Measurements from ENCODE around the gene SURF4.

SURF4 gene

DNA sequence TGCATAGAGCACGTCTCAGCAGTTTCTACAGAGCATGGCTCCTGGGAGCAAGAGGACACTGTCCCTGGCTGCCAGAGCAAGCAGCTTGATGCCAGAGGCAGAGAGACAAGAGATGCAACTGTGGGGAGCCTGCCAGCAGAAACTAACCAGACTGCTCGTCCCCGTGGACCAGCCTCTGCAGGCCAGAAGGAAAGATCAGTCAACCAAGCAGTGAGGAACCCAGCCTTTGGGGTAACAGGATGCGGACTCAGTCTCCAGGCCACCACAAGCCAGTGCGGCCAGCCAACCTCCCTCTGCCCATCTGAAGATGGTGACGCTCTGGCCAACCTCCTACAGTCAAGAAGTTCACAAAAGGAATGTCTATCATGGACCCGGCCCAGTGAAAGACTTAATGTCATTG is 3.7 kb downstream of the SURF4 start:
- DNase-seq = no peak

DNA sequence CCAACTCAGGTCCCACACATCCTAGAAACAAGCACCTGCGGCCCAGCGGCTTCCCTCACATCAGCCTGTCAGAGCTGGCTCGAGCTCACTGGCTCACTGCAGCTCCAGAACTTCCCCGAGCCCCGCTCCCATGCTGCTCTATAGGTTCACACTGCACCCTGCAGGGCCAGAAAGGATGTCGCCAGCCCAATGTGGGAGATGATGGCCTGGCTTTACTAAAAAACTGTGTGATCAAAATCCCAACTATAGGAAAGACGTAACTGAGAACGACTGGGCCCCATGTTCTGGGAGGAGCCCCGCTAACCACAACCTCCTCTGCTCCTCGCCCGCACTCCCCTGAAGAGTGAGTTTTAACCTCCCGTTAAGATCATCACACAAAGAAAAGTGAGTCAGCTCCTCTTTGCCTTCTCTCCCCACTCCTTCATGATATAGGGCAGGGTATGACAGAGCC is 4.6 kb downstream of the SURF4 start:
- DNase-seq = no peak

DNA sequence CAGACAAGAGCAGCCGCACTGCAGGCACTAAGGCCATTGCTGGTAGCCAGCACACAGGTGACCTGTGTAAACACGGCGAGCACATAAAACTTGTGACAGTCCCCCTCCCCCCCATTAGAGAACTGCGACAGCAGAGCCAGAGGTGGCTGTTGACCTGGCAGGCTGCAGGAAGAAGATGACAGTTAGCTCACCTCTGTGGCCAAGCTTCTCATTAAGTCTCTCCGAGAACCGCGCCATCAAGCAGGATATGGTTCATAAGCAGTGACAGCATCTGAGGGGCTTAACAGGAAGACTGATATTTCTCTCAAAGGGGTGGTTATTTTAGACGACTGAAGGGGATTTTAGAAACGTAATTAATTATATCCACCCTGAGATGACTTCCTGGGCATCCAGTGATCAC is 5.2 kb downstream of the SURF4 start:
- DNase-seq = no peak

DNA sequence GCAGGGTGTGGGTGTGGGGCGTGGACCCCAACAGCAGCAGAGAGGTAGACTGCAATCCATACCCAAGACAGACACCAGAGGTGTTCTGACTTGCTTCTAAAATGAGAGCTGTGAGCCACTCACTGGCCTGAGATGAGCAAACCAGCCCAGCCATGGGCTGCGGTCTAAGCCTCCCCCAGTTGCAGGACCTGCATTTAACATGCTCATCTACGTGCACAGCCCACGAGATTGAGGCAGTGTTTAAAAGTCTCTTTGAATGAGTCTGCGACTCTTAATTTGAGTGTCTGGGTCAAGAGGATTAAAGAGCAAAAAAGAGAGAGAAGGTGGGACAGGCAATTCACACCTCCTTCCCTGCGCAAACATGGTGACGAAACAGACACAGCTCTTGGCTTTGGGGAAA is 5.9 kb downstream of the SURF4 start:
- DNase-seq = no peak

DNA sequence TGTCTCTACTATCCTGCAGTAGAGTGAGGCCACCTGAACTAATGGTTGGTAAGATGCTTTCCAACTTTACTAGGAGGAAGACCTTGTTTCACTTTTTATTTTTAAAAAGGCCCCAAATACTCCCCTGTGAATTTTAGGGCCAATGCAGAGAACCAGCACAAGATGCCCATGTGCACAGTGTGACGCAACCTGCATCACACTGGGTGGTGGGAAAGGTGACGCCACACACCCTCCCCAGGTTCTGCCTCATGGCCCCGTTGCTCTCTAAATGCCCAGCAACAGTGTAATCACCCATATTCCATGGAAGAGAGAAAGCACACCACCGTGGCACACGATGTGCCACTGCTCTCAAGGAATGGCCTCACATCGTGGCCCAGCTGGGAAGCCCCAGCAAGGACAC is 6.4 kb downstream of the SURF4 start:
- no peak for DNase-seq

DNA sequence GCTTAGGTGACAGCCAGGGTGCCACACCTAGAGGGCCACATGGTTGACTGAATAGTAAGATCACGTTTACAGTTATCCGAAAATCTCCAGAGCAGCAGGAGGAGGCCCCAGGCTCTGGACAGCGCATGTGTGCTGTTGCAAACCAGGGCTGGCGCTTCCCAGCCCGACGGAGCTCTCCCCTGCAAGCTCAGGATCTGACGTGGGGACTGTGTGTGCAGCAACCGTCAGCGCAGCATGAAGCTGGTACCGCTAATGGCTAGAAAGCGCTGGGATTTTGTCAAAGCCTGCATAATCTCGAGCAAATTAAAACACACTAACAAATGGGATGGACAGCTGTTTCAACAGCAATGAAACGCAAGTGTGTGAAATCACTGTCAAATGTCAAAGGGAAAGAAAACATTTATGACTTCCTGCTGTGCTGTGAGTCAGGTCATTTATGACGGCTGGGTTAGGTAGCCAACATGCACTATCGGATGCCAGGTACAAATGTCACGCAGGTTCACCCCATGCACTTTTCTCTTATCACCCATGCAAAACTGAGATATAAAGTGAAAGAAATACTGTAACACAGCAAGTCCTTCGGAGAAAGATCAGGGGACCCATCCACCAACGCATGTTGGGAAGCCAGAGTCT is 7.5 kb downstream of the SURF4 start:
- no peak for DNase-seq

DNA sequence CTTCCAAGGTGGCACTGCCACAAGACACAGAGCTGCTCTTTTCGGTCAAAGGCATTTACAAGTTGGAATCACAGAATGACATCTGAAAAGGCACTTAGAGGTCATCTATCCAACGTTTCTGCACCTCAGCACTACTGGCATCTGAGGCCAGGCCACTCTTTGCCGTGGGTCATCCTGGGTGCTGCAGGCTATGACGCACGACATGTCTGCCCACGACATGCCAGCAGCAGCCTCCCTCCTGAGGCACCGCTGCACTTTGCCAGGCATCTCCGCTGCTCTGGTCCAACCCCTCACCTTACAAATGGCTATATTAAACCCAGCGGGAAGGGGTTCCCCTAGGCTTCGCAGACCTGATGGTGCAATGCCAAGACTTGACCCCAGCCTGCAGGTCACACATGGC is 8.1 kb downstream of the SURF4 start:
- DNase-seq = no peak

DNA sequence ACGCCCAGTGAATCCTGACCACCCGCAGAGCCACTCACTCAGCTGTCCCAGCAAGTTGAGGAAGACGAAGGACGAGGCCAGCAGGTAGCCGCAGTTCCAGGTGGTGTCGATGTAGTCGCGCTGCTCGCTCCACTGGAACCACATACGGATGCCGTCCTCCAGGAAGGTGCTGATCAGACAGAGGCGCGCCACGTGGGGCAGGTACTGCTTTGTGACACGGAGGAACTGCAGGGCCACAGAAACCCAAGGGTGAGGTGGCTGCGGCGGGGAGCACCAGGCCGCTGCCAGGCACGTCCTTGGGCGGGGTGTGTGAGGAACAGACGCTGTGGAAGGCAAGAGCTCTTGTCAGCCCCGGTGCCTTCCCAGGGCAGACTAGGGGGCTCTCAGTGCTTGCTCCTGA is 8.6 kb downstream of the SURF4 start:
- DNase-seq = no peak

DNA sequence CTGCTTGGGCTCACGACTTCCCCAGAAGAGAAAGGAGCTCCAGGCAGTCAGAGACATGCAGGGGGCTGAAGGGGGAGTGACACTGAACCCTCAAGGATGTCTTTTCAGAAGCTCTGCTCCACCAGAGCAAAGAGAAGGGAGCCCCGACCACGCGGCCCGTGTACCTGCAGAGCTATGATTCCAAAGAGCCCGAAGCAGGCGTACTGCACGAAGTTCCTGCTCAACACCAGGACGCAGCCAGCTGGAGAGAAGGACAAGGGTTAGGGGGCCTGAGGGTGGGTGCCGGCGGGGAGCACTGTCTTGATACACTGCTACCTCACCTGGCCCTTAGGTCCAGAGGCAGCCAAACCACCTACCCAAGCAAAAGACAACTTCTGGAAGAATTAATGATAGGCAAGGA is 9.4 kb downstream of the SURF4 start:
- DNase-seq = no peak

DNA sequence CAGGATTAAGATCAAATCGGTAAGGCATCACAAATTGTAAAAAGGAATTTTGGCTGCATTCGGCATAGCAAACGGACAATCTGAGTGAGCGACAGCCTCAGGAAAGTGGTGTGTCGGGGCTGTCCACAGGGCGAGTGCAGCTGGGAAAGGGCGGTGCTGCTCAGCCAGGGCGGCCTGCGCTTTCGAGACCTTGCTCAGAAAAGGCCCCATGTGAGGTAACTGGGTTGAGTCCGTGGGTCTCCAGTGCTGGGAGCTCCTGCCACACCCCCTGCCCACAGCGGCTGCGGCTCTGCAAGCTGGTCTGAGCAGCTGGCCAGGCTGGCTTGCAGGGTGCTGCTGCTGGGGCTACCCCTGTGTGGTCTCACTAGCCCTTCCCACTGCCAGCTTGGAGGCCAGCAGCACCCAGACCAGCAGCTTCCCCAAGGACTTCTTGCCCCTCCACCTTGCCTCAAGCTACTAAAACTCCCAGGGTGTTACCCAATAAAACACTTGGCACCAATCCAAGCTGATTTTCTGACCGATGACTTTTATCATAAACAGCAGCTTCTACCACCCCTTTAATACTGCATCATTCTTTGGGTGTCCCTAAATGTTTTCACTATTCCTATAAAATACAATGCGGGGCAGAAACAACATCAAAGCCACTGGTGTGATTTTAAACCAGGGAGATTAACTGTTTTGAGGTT is 13.4 kb downstream of the SURF4 start:
- no peak for DNase-seq

DNA sequence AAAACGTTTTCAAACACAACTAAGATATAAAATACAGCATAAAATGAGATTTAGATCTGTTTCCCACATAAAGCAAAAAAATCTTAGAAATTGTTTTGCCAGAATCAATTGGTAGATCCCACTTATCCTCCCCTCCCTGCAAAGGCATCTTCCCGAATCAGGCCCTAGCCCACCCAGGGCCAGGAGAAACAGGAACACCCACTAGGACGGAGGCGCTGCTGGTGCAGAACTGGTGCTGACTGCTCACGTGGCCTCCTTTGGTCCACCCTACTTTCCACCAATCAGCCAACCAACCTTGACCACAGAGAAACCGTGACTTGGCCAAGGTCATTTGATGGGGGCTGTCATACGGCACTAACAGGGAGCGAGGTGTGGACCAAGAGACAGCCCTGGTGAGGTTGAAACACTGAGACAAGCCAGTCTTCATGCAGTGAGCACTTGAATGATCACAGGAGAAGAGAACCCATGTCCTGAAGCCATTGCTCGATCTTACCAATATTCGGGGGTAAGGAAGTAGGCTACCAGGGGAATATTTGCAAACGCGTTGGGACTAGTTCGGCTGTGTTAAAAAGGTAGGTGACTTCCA is 14.3 kb downstream of the SURF4 start:
- no peak for DNase-seq

DNA sequence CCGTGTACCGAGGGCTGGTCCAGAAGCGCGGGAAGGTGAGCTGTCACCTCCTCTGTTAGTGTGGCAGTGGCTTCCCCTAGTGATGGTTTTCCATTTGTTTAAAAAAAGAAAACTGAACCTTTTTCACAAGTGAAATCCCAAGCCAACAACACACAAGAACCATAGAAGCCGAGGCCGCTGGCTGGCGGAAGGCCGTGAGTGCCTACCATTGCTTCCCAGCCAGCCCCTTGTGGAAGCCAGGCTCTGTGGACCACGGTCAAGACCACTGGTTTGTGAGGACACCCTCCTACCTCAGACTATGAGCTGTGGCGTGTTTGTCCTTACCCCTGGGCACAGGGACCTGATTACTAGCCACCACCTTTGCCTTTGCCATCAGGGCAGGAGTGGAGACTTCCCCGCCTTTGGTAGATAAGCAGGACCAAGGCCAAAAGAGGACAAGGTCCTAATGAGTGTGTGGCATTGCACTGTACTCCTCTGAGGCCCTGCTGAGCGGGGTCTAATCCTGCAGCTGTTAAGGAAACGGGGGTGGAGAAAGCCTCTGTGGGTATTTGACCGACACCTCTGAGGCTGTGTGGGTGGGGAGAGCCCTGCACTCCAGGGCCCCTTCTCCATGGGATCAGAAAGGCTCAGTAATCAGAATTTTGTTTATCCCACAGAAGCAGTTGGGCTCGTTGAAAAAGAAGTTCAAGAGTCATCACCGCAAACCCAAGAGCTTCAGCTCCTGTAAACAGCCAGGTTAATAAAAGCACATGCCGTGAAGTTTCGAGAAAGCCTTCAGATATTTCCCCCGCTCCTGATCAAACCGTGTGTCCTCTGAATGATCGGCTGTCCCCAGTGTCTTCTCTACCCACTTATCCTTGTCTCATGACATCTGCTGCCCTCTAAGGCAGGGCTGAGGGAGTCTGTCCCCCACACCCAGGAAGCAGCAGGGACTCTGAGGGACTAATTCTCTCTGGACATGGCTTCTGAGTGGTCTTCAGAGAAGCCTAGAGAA is 15.2 kb downstream of the SURF4 start:
- no peak for DNase-seq

DNA sequence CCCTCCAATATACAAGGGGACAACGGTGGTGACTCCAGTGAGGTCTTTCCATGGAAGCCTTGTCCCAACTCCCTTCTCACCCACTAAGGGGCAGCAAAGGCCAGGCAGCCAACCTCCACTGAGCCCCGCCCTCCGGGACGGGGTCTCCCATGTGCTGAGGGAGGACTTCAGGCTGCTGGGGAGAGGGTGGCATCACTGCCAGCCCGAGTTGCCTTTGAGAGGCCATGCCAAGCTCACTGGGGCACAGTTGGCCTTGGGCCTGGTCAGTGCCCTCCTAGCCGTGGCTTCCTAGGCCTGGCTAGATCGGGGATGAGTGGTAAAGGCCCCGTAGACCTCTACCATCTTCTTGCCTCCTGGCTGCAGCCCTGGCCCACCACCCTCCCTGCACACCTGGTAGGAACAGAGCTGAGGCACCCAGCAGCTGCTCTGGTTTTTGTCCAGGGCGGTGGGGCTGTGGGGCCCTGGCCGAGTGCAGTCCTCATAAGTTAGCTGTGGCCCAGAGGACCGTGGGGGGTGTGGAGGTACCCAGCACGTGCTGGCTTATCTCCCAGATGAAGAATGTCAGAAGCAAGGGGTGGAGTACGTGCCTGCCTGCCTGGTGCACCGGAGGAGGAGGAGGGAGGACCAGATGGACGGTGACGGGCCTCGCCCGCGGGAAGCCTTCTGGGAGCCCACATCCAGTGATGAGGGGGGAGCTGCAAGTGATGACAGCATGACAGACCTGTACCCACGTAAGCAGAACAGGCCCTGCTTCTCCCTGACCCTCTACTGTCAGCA is 16.3 kb downstream of the SURF4 start:
- peak; percentile 17 for DNase-seq

DNA sequence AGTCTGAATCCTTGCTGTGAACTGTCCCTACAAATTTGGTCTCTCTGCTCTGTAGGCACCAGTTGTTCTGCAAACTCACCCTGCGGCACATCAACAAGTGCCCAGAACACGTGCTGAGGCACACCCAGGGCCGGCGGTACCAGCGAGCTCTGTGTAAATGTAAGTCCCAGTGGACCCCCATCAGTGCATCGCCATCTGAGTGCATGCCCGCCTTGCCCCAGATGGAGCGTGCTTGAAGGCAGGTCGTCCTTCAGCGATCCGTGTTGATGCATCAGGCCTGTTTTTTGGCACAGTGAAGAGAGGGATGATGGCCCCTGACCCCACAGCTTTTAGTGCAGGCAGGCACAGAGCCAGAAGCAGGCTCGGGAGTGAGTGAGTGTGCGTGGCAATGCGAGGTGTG is 18.2 kb downstream of the SURF4 start:
- DNase-seq = no peak

DNA sequence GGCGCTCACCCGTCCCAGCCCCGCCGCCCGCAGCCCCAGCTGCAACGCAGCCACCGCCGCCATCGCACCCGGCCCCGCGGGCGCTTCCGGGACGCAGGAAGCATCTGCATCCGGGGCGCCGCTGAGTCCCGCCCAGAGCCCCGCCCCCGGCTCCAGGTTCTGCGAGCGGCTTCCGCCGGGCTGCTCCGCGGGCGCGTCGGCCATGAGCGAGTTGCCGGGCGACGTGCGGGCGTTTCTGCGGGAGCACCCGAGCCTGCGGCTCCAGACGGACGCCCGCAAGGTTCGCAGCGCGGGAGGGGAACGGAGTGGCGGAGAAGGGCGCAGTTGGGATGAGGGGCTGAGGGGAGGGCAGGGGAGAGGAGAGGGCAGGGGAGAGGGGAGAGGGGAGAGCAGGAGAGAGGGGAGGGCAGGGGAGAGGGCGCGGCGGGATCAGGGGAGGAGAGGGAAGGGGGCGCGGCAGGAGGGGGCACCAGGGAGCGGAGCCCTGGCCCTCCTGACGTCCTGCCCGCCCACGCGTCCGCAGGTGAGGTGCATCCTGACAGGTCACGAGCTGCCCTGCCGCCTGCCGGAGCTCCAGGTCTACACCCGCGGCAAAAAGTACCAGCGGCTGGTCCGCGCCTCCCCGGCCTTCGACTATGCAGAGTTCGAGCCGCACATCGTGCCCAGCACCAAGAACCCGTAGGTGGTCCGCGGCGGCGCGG is 19.3 kb downstream of the SURF4 start, which contains the start of the genes SURF1 and SURF2:
Gene SURF1 (minus strand): TSS at position 97 of the 701 bp plus-strand sequence. CDS start 34 bp downstream, at position 63.
Gene SURF2 (plus strand): TSS at position 160 of the 701 bp plus-strand sequence. CDS start 43 bp downstream, at position 203.
- DNase-seq = peak; percentile 76 to 80

DNA sequence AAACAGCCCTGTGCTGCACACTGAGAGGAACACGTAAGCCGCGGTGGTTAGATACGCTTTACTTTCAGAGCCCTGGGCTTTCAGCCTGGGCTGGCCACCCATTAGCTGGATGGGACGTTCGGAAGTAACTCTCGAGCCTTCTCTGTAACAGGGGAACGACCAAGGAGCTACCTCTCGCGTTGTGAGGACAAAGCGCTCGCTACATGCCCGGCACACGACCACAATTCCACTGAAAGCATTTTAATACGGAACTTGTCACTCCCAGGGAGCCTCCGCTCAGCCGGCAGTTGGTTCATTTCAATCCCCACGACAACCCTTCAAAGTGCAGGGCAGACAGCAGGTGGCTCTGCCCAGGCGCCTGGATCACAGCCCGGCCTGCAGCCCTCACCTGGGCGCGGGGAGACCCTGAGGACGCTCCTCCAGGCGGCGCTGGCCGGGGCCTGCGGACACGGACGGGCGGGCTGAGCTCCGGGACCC is 19.9 kb downstream of the SURF4 start:
- peak in 1 of 2 experiments; percentile 27 for DNase-seq

DNA sequence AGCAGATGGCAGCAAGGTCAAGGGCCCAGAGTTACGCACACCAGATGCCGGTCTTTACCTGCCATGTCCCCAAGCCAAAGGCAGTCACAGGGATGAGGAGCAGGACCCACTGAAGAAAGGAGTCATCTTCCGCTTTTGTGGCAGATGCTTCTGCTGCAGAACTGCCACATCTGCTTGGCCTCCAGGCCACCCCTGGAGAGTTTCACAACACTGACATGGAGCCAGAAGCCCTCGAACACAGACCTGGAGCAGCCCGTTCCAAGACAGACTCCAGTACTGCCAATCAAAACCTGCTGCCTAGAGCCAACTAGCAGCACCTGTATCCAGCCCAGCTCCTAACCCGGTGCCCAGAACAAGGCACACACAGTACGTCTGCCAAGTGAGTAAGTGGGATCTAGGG is 21.1 kb downstream of the SURF4 start:
- no peak for DNase-seq

DNA sequence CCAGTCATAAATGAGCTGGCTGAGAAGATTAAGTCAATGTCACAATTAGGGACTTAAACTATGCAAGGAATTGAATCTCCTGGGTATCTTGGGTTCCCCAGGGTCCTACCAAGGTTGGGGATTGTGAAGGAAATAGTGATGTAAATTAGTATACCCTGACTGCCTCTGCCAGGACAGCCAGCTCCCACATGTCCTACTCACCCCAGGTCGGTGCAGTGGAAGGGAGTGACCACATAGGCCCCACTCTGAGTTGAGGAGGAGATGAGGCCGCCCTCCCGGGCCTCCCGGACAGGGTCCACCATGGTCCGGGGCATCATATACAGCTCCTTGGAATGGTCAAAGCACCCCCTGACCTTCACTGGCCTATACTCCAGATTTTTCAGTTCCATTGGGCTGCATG is 22.3 kb downstream of the SURF4 start:
- no peak for DNase-seq

DNA sequence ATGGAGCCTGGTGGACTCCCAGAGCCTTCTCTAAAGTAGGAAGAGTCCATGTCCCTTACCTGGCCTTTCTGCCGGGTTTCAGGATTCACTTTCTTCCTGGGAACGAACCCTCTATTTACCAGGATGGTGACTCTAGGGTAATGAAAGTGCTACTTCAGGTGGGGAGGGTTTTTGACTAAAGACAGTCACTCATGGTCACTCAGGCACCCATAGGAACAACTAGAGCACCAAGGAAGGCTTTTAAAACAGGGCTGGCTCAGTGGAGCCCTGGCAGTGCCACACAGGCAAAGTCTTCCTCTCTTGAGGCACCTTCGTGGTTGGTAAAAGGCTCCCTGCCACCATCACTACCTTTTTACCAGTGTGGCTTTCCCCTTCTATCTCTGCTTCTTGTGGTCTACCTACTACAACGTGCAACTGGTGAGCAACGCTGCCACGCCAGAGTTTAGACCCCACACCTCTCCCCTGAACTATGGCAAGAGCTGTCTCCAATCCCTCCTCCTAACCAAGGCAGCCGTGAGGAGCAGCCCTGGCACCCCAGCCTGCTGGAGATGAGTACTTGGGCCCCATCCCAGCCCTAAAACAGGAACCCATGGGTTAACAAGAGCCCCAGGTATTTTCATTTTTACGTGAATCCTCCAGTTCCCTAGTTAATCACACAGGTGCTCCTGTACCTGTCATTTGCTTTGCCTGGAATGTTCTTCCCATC is 23.1 kb downstream of the SURF4 start:
- DNase-seq = no peak

DNA sequence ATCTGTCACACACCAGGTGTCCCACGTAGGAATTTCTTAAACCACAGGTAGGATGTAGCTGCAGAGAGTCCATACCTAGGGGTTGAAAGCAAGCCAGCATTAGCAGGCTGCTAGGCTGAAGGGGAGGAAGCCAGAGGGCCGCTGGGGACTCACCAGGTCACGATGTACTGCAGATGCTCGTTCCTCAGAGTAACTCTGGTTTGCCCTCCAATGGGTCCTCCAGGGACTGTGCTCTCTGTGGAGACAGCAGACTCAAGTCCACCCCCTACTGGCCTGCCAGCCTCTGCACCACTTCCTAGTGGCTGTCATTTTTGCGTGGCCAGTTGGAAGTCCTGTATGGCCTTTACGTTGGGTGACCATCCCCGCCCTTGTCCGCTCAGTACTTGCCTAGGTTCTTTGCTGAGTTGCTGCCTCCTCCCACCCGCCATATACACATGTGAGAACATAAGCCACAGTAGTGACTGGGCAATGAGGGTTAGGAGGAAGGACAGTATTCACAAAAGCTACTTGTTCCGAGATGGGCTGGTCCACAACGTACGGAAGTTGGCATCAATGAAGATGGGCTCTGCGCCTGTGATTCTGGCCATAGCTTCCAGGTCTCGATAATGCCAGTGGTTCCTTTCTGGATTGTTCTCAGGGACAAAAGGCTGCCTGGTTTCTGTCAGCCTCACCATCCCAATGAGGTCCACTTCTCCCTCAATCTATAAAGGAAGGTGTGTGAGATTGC is 23.8 kb downstream of the SURF4 start:
- DNase-seq = peak; percentile 79 to 80

Measured in Kasumi-1 (cell line).